ENCODE measurements around the gene MEIKIN.
"Not testable (repeated sequence)": the region's sequence is repeated elsewhere in the genome, so short reads cannot be mapped to it uniquely, and the experiment has no call there.

- TF ChIP-seq LEF1 (IDR thresholded peaks at IDR 0.05; ENCODE audit: borderline replicate concordance); TARDBP (IDR thresholded peaks at IDR 0.05); ARNT (IDR thresholded peaks at IDR 0.05); ELF4 (IDR thresholded peaks at IDR 0.05); HDGF (IDR thresholded peaks at IDR 0.05; ENCODE audit: borderline replicate concordance); SP1 (IDR thresholded peaks at IDR 0.05); SUZ12 (IDR thresholded peaks at IDR 0.05); BHLHE40 (IDR thresholded peaks at IDR 0.05; ENCODE audit: borderline replicate concordance); L3MBTL2 (conservative IDR thresholded peaks at IDR 0.05); NFRKB (IDR thresholded peaks at IDR 0.05); FOXM1 (IDR thresholded peaks at IDR 0.05; ENCODE audit: borderline replicate concordance): not testable (repeated sequence)
Measured at GRCh38 chr5:131902266-131902665, 43.2 kb downstream of the MEIKIN start.

Data from HEK293T (cell line).